Measurements from ENCODE around the gene EIF1AD. TPM values are rescaled to one million over a fixed set of nuclear protein-coding genes. Genes with fewer than 3 reads are reported as not detected.
"Not testable (repeated sequence)": the region's sequence is repeated elsewhere in the genome, so short reads cannot be mapped to it uniquely, and the experiment has no call there.

Gene EIF1AD
- total RNA-seq, 1 donor from 2014 or later = 21.7 TPM

DNA sequence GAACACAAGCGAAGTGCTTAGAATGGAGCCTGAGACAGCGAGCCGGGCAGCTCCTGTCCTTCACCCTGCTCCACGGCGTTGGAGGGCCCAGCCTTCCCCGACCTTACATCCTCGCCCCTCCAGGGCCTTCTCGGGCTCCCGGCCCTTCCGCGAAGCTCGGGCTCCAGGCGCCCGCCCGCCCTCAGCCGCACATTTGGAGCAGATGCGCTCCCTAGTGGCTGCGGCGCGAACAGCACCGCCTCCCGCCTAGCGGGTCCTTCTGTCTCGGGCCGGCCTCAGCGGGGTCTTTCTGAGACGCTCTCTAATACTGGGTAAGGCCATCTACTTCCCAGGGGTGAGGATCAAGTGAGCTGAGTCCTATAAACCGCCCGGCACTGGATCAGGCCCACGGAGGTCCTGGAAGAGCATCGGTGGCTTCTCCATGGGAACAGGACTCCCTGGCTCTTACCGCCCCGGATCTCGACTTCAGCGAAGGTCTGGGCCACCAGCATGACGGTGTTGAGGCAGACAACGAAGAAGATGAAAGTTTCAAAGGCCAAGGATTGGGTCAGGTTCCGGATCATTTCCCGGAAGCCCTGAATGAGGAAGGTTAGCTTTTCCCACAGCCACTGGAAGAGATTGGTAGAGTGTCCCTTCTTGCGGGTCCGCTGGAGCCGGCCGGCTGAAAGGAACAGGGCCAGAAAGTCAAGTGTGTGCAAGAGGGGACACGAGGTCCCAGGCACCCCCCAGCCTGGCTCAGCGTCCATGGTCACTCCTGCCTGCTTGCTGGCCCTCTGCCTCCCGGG, 20.6 kb upstream of the EIF1AD start:
- DNase-seq (ENCODE audit: low read depth in 2 of 2) = peak in 1 of 2 donors; percentile 58

DNA sequence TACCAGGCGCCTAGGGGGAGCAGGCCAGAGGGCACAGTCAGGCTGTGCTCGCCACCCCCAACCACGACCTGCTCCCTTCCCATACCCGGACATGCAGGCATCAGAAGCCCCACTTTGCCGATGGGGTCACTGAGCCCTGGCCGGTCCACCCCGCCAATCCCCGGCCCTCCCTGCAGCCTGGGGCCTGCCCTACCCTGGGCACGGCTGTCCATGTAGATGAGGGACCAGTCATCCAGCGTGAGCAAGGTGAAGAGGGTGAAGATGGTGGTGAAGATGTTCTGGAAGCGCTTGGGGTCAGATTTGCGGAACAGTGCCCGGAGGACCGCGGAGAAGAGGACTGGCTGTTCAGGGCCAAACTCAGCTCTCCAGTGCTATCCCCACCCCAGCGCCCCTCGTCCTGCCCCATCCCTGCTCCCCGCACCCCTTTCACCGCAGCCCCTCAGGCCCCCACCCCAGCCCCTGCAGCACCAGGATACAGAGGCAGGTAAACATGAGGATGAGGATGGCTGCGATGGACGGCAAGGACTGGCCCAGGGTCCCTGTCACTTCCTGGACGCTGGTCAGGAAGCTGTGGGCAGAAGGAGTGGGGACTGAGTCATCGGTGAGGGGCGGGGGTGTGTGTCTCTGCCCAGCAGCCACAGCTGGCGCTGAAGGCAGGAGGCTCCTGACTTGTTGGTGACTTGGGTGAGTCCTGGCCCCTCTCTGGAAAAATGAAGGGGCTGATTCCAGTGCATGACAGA, 18.8 kb upstream of the EIF1AD start:
- DNase-seq (ENCODE audit: low read depth in 2 of 2) = peak; percentile 43 to 88

GRCh38 chr11:66020212-66020611, 18.3 kb upstream of the EIF1AD start:
- no peak for DNase-seq (ENCODE audit: low read depth in 2 of 2)

- DNase-seq (ENCODE audit: low read depth in 2 of 2) = no peak
Measured at GRCh38 chr11:66017321-66017720, 15.4 kb upstream of the EIF1AD start.

GRCh38 chr11:66016793-66017177, 14.8 kb upstream of the EIF1AD start:
- DNase-seq (ENCODE audit: low read depth in 2 of 2) = no peak

- no peak for DNase-seq (ENCODE audit: low read depth in 2 of 2)
Measured at GRCh38 chr11:66015936-66016792, 14.2 kb upstream of the EIF1AD start.

DNA sequence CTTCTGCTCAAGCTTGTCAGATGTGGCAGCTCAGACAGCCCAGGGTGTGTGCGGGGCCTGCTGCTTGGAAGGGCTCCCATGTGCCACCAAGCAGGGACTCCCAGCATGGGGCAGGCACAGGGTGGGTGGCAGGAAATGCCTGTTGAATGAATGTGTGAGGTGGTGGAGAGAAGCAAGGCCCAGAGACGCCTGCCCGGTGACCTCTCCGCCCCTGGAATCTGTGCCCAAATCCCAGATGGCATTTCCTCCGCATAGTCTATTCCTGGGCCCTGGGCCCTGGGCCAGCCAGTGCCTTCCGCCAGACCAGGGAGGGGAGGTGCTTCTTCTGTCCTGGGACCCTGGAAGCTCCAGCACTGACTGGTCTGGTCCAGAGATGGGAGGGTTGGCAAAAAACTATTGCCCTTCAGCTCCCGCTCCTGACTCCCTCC, 13.5 kb upstream of the EIF1AD start:
- DNase-seq (ENCODE audit: low read depth in 2 of 2) = peak; percentile 36 to 79

DNA sequence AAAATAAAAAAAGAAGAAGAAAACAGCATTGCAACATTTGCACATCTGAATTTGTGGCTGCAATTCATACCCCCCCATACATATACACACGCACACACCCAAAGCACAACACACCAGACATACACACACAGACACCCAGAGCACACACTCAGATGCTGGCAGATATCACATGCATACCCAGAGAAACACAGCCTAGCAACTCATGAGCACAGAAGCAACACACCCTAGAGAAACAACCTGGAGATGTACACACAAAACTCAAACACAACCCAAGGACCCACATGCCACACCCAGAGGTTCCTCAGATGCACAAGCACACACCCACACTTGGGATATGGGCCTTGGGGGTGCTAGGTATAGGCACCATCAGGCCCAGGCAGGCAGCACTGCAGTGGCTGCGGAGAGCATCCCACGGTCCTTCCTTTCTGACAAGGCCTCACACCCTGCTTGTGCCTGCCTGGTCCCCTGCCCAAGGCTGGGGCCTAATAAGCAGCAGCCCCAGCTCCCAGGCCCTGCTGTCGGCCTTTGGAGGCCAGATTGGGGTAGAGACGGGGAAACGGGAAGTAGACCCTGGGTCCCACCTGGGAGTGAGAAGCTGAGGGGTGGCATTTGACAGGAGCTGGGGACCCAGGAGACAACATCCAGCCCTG, 13.0 kb upstream of the EIF1AD start:
- no peak for DNase-seq (ENCODE audit: low read depth in 2 of 2)

DNA sequence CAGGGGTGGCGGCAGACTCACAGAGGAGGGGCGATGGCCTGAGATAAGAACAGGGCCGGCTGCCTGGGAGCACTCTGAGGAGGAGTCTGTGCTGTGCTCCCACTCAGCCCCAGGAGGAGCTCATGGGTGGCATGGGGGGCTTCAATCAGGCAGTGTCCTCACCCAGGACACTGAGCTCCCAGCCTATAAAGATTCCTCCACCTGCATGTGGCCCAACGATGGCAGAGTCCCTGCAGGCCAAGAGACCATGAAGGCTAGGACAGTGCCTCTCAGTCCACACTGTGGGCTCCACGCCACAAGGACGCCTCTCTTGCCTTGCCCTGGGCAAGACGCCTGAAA, 11.8 kb upstream of the EIF1AD start:
- no peak for DNase-seq (ENCODE audit: low read depth in 2 of 2)

GRCh38 chr11:66012946-66013761, 11.2 kb upstream of the EIF1AD start:
- no peak for DNase-seq (ENCODE audit: low read depth in 2 of 2)

DNA sequence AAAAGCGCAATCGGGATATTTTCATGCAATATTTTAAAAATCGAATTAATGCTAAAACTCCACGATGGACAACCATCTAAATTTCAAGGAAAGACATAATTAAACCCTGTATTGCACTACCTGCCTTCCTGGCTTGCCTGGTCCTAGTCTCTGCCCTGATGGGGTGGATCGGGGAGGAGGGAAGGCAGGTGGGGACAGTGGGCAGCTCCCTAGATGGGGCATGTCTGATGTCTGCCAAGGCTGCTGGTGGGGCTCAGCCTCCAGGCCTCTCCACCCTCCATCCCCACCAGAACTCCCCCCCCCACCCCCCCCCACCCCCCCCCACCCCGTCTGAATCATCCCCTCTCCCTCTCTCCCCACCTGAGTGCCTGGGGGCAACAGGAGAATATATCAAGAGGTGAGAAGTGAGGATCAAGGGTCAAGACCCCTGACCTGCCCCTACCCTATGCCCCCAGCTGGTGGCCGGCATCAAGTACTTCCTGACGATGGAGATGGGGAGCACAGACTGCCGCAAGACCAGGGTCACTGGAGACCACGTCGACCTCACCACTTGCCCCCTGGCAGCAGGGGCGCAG, 10.5 kb upstream of the EIF1AD start:
- DNase-seq (ENCODE audit: low read depth in 2 of 2) = no peak

GRCh38 chr11:66011785-66012303, 9.9 kb upstream of the EIF1AD start, which contains the start of gene CST6:
TSS of gene CST6 (plus strand) at chr11:66012008. CDS start at chr11:66012045, 37 bp downstream.
- no peak for DNase-seq (ENCODE audit: low read depth in 2 of 2)

- no peak for DNase-seq (ENCODE audit: low read depth in 2 of 2)
Measured at GRCh38 chr11:66011239-66011784, 9.4 kb upstream of the EIF1AD start.

DNA sequence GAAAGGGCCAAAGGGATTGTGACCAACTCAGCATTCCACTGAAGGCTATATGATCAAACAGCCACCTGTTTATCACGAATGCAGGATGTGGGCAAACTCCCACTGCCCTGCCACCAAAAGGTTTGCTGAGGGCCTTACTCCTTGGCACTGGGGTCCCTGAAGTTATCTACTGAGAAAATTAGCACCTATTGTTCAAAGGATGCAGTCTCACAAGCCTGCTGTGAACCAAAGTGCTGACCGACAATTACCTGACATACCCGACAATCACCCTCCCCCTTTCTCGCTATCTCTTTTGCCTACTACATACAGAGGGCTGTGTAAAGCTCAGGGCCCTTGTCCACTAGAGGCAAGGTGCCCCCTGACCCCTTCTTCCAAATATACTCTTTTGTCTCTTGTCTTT, 8.1 kb upstream of the EIF1AD start:
- not testable (repeated sequence) for DNase-seq (ENCODE audit: low read depth in 2 of 2)

DNA sequence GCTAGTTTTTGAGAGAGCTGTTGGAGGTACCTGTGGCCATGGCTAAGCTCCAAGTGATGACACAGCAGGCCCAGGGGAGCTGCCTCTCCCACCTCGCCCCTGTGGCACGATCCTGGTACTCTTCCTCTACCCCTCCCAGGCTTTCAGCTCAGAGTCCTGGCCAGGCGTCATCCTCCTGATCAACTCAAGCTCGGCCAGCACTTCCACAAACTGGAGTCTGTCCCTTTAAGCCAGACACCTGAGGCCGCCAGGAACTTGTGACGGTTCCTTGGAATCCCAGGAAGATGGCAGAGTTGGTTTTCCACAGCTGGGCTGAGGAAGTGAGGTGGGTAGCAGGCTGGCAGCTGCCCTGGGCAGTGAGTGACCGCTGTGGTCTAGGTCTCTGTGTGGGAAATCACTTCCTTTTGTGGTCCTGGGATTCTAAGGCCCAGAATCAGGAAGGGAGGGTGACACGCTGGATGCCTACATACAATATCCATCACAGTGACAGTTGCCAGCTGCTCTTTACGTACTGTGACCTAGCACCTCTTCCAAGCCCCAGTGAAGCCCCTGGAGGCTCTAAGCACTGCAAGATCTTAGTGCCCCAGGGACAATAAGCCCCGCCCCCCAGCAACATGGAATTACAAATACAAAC, 6.6 kb upstream of the EIF1AD start:
- no peak for DNase-seq (ENCODE audit: low read depth in 2 of 2)

DNA sequence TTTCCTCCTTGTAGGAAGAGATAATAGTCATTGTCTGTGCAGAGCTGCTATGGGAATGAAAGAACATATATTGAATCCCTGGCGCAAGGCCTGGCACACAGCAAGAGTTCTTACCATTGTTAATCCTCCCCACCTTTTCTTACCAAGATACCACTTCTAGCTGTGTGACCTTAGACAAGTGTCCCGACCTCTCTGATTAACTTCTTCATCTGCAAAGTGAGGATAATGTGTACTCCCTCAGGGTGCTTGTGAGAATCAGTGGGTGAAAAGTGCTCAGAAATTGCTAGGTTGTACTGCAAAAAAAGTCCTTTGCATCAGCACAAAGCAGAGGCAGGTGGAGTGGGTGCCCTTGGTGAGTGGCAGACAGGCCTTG, 6.1 kb upstream of the EIF1AD start:
- DNase-seq (ENCODE audit: low read depth in 2 of 2) = no peak

GRCh38 chr11:66007201-66007634, 5.3 kb upstream of the EIF1AD start:
- DNase-seq (ENCODE audit: low read depth in 2 of 2) = no peak

- no peak for DNase-seq (ENCODE audit: low read depth in 2 of 2)
Measured at GRCh38 chr11:66006891-66007176, 4.9 kb upstream of the EIF1AD start.

- DNase-seq (ENCODE audit: low read depth in 2 of 2) = no peak
Measured at GRCh38 chr11:66006134-66006890, 4.4 kb upstream of the EIF1AD start.
